B cell (primary cell): Measurements from ENCODE around the gene PNPLA1. TPM values are rescaled to one million over a fixed set of nuclear protein-coding genes. Genes with fewer than 3 reads are reported as not detected.

Source experiments
- ATAC-seq: fragments of 200-7000 bp; cut with Tn5 transposase; one replicate; pipeline ENCODE4 v1.10.0; 2021; ENCODE audit warnings: low read depth, mild to moderate bottlenecking, moderate number of reproducible peaks, moderate library complexity
- CTCF ChIA-PET: fragments of 350-600 bp; sonication (Branson Sonifier 250); formaldehyde crosslinking; loops from one replicate; lab custom pipeline; 2021; ENCODE audit warnings: antibody characterized with exemption, inconsistent platforms; lab: Charles Lee
- POLR2A ChIA-PET: fragments of 350-600 bp; sonication (Branson Sonifier 250); formaldehyde crosslinking; loops from one replicate; lab custom pipeline; 2021; ENCODE audit warnings: antibody characterized with exemption; lab: Charles Lee
- DNase-seq: peaks from one replicate; pipeline ENCODE4 v3.0.0; 2013
- H2AFZ ChIP-seq: 2 replicates; pipeline ENCODE4 v1.6.1; 2012; ENCODE audit warnings: mild to moderate bottlenecking, low read depth, low read length; ENCODE audit not compliant: insufficient read depth, poor library complexity, severe bottlenecking
- H3K27ac ChIP-seq, 2 donors: 1 replicate in 1 of 2; 2 replicates in 1 of 2; pipeline ENCODE4 v1.5.1; 2012 to 2013; ENCODE audit warnings: low read length in 2 of 2, mild to moderate bottlenecking in 2 of 2, moderate library complexity in 1 of 2
- H3K27me3 ChIP-seq, 4 experiments: fragments of 200-600 bp in 1 of 4; sonication (generic) in 1 of 4; replicated peaks in 1 of 4; 1 replicate in 2 of 4; 2 replicates in 2 of 4; pipeline versions ENCODE4 v1.6.1 to v1.7.0; 2013 to 2016; ENCODE audit warnings: low read length in 3 of 4, mild to moderate bottlenecking in 2 of 4, mixed read lengths in 1 of 4, moderate library complexity in 1 of 4; ENCODE audit not compliant: insufficient read depth in 4 of 4, control insufficient read depth in 3 of 4; ENCODE audit errors: control extremely low read depth in 1 of 4
- H3K36me3 ChIP-seq, 2 experiments: replicated peaks in 1 of 2; 1 replicate in 1 of 2; 2 replicates in 1 of 2; pipeline versions ENCODE4 v1.6.1 to v1.7.1; 2013; ENCODE audit warnings: low read length in 1 of 2; ENCODE audit not compliant: insufficient read depth in 2 of 2, control insufficient read depth in 1 of 2; ENCODE audit errors: control extremely low read depth in 1 of 2, extremely low read depth in 1 of 2
- H3K4me1 ChIP-seq, 2 donors: fragments of 200-600 bp in 1 of 2; sonication (generic) in 1 of 2; 1 replicate in 1 of 2; 2 replicates in 1 of 2; pipeline versions ENCODE4 v1.5.1 to v1.6.1; 2013 to 2017; ENCODE audit warnings: low read length in 2 of 2; ENCODE audit not compliant: control insufficient read depth in 2 of 2, insufficient read depth in 2 of 2
- H3K4me2 ChIP-seq: replicated peaks from 2 replicates; pipeline ENCODE3; 2012; ENCODE audit warnings: mild to moderate bottlenecking, low read depth, low read length; ENCODE audit not compliant: poor library complexity, severe bottlenecking
- H3K4me3 ChIP-seq, 5 experiments: fragments of 200-600 bp in 1 of 5; sonication (generic) in 1 of 5; 1 replicate in 3 of 5; 2 replicates in 2 of 5; pipeline versions ENCODE4 v1.5.1 to v1.7.0; 2011 to 2016; ENCODE audit warnings: low read length in 4 of 5, mild to moderate bottlenecking in 4 of 5, low read depth in 2 of 5, control low read depth in 1 of 5, moderate library complexity in 1 of 5; ENCODE audit not compliant: insufficient read depth in 1 of 5; ENCODE audit errors: control extremely low read depth in 1 of 5, extremely low read depth in 1 of 5
- H3K79me2 ChIP-seq: fragments of 200-600 bp; sonication (generic); one replicate; pipeline ENCODE4 v1.6.0; 2016; ENCODE audit warnings: low read length; ENCODE audit not compliant: control insufficient read depth, insufficient read depth
- H3K9ac ChIP-seq: fragments of 200-600 bp; sonication (generic); 2 replicates; pipeline ENCODE4 v1.6.1; 2017; ENCODE audit warnings: mild to moderate bottlenecking, low read length, moderate library complexity
- H3K9me3 ChIP-seq, 3 donors: one replicate each; pipeline versions ENCODE4 v1.6.1 to v1.7.1; 2013; ENCODE audit warnings: low read length in 2 of 3; ENCODE audit not compliant: control insufficient read depth in 2 of 3, insufficient read depth in 1 of 3; ENCODE audit errors: control extremely low read depth in 1 of 3
- H4K20me1 ChIP-seq: 2 replicates; pipeline ENCODE4 v1.6.0; 2012; ENCODE audit warnings: mild to moderate bottlenecking, low read length; ENCODE audit not compliant: insufficient read depth, control insufficient read depth, poor library complexity, severe bottlenecking
- H3K27ac Mint-ChIP-seq: one replicate; pipeline ENCODE4 v1.8.0; 2021; ENCODE audit warnings: mixed read lengths
- H3K27me3 Mint-ChIP-seq: one replicate; pipeline ENCODE4 v1.8.0; 2021; ENCODE audit warnings: mixed read lengths
- H3K4me1 Mint-ChIP-seq: one replicate; pipeline ENCODE4 v1.8.0; 2021; ENCODE audit warnings: mixed read lengths
- H3K4me3 Mint-ChIP-seq: one replicate; pipeline ENCODE4 v1.8.0; 2021; ENCODE audit warnings: mixed read lengths
- H3K9me3 Mint-ChIP-seq: one replicate; pipeline ENCODE4 v1.8.0; 2022; ENCODE audit warnings: mixed read lengths; ENCODE audit not compliant: insufficient read depth
- CTCF ChIP-seq: fragments of 200-600 bp; IDR thresholded peaks from one replicate; pipeline ENCODE4 v1.8.0; 2022; ENCODE audit warnings: antibody characterized with exemption, mild to moderate bottlenecking
- EZH2 ChIP-seq: IDR thresholded peaks from 2 replicates; pipeline ENCODE4 v1.6.1; 2012; ENCODE audit warnings: borderline replicate concordance, low read depth, mild to moderate bottlenecking, moderate library complexity, low read length; ENCODE audit not compliant: insufficient read depth, poor library complexity, severe bottlenecking
- WGBS: methylation state at CpG from one replicate; pipeline ENCODE4 v1.1.5; 2013; ENCODE audit warnings: missing lambda C conversion rate; ENCODE audit not compliant: insufficient coverage; 5-methylcytosine and 5-hydroxymethylcytosine counted together
- intact Hi-C: fragments of 100-400 bp; cut with micrococcal nuclease; formaldehyde crosslinking; loops from one replicate; pipeline ENCODE4 v1.10.0; 2022
- polyA plus RNA-seq: library from polyadenylated mRNA; depleted of rRNA; stranded (reverse); fragments of >200 nt; gene quantifications from 2 replicates; pipeline ENCODE4 v1.2.3, GENCODE V29; 2012
- total RNA-seq, 2 donors: library from RNA; stranded (reverse); fragments of 120-200 nt in 1 of 2; gene quantifications; 1 replicate in 1 of 2; 2 replicates in 1 of 2; pipeline versions ENCODE4 v1.2.3 to v1.2.4, GENCODE V29; 2013 to 2022

The PNPLA1 gene
- total and polyA plus RNA-seq, 2 donors (not counting 1 experiment from before 2014, with no cell fraction given) = 0.12 TPM; not detected in 1

GRCh38 chr6:36249536-36249935 is 20.3 kb upstream of the PNPLA1 start:
- Histone ChIP-seq H3K9me3 (no peaks in the 10 kb centered on the region), H3K4me3 (no peak overlapping the region), H3K9ac (no peak overlapping the region), H3K4me1 (peaks cover 0 to 7% of the 10 kb centered on the region in 2 donors), H3K27me3 (no peaks in the 10 kb centered on the region), H2AFZ (no peak overlapping the region), H3K27ac (no peak overlapping the region), H3K36me3 (no peaks in the 10 kb centered on the region), H3K4me2 (no peak overlapping the region), H3K79me2 (no peaks in the 10 kb centered on the region), H4K20me1 (no peaks in the 10 kb centered on the region)
- H3K27ac Mint-ChIP-seq = no peak overlapping the region
- intact Hi-C loops = no loop called here
- ChIA-PET POLR2A (no interaction called here), CTCF (no interaction called here)
- 86% methylated on average over 1 of the region's 5 CpGs for WGBS
- TF ChIP-seq EZH2 = no peak
- no peak for TF ChIP-seq CTCF
- peaks cover 8% of the 10 kb centered on the region for H3K4me1 Mint-ChIP-seq
- H3K9me3 Mint-ChIP-seq = no peaks in the 10 kb centered on the region
- H3K4me3 Mint-ChIP-seq = no peak overlapping the region
- DNase-seq (no peak), ATAC-seq (no peak)
- H3K27me3 Mint-ChIP-seq = peaks cover 5% of the 10 kb centered on the region

GRCh38 chr6:36252005-36252404 is 17.9 kb upstream of the PNPLA1 start:
- Mint-ChIP-seq H3K27ac (no peak overlapping the region), H3K9me3 (no peaks in the 10 kb centered on the region), H3K4me1 (no peaks in the 10 kb centered on the region), H3K27me3 (peaks cover 5% of the 10 kb centered on the region), H3K4me3 (no peak overlapping the region)
- no peaks in the 10 kb centered on the region for H3K4me1 ChIP-seq
- H3K27me3 ChIP-seq = no peaks in the 10 kb centered on the region
- H3K27ac ChIP-seq = no peak overlapping the region
- 100% methylated on average over 1 of the region's 2 CpGs for WGBS
- intact Hi-C loops = no loop called here
- DNase-seq = no peak
- ATAC-seq = no peak
- H4K20me1 ChIP-seq = no peaks in the 10 kb centered on the region
- ChIA-PET CTCF (interaction anchor here (0.6 kb wide), 1 partner anchor 222 kb away, joined by 4 read pairs; no protein-coding TSS in a partner anchor), POLR2A (no interaction called here)
- no peak for TF ChIP-seq EZH2
- no peak for TF ChIP-seq CTCF
- no peak overlapping the region for H3K4me3 ChIP-seq
- peaks cover 0 to 3% (median 0%) of the 10 kb centered on the region in 3 donors for H3K9me3 ChIP-seq
- H3K4me2 ChIP-seq = no peak overlapping the region
- H2AFZ ChIP-seq = no peak overlapping the region
- no peaks in the 10 kb centered on the region for H3K79me2 ChIP-seq
- H3K36me3 ChIP-seq = no peaks in the 10 kb centered on the region
- H3K9ac ChIP-seq = no peak overlapping the region
